HL-60 (cell line): ENCODE measurements around the gene UBR2.

ENCODE experiments used
- DNase-seq, 2 experiments: peaks; one replicate each; pipeline ENCODE4 v3.0.0-alpha.2; 2010 to 2020; ENCODE audit warnings: low read depth in 1 of 2, low spot score in 1 of 2
- H3K27ac ChIP-seq: fragments of 250-450 bp; sonication (Bioruptor Pico); replicated peaks from 2 replicates; pipeline ENCODE4 v1.5.1; 2020; ENCODE audit warnings: mild to moderate bottlenecking, moderate library complexity
- H3K27me3 ChIP-seq: fragments of 250-450 bp; sonication (Bioruptor Pico); 2 replicates; pipeline ENCODE4 v1.5.1; 2021; ENCODE audit warnings: mild to moderate bottlenecking, moderate library complexity; ENCODE audit not compliant: insufficient read depth, poor library complexity, severe bottlenecking
- H3K4me3 ChIP-seq: replicated peaks from 2 replicates; pipeline ENCODE4 v1.5.1; 2011; ENCODE audit warnings: mild to moderate bottlenecking, control low read depth, low read length; ENCODE audit not compliant: insufficient read depth
- GABPA ChIP-seq: IDR thresholded peaks from 2 replicates; pipeline ENCODE4 v1.6.1; 2012; ENCODE audit warnings: low read depth
- POLR2AphosphoS5 ChIP-seq: IDR thresholded peaks from 2 replicates; pipeline ENCODE4 v1.6.1; 2012; ENCODE audit warnings: low read depth
- SPI1 ChIP-seq: IDR thresholded peaks from 2 replicates; pipeline ENCODE4 v1.6.1; 2012; ENCODE audit warnings: low read depth, mild to moderate bottlenecking, borderline replicate concordance
- TF ChIP-seq, protein P1 (sequence below): IDR thresholded peaks from 2 replicates; pipeline ENCODE4 v1.6.1; 2012; ENCODE audit warnings: low read depth; ENCODE audit not compliant: insufficient replicate concordance
- TF ChIP-seq, protein P2 (sequence below): IDR thresholded peaks from one replicate; pipeline ENCODE4 v1.5.1; 2011; ENCODE audit warnings: low read length, control low read depth, inconsistent platforms; ENCODE audit not compliant: insufficient read depth

Gene UBR2

DNA sequence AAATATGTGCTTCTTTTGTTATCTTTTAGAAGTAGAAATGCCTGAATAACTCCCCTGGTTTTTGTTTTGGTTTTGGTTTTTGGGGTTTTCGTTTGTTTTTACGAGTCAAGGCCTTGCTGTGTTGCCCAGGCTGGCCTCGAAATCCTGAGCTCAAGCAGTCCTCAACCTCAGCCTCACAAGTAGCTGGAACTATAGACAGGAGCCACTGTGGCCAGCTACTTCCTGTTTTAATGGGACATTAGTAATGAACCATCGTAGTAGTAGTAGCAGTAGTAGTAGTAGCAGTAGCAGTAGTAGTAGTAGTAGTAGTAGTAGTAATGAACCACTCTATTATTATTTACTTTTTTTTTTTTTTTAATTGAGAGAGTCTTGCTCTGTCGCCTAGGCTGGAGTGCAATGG lies 66.0 kb downstream of the UBR2 start:
- Histone ChIP-seq H3K27ac (no peak overlapping the region), H3K27me3 (no peaks in the 10 kb centered on the region), H3K4me3 (no peak overlapping the region)
- DNase-seq = peak in 1 of 2 experiments; percentile 31
- TF ChIP-seq GABPA (no peak), POLR2AphosphoS5 (no peak), SPI1 (no peak)
- TF ChIP-seq, protein P1, sequence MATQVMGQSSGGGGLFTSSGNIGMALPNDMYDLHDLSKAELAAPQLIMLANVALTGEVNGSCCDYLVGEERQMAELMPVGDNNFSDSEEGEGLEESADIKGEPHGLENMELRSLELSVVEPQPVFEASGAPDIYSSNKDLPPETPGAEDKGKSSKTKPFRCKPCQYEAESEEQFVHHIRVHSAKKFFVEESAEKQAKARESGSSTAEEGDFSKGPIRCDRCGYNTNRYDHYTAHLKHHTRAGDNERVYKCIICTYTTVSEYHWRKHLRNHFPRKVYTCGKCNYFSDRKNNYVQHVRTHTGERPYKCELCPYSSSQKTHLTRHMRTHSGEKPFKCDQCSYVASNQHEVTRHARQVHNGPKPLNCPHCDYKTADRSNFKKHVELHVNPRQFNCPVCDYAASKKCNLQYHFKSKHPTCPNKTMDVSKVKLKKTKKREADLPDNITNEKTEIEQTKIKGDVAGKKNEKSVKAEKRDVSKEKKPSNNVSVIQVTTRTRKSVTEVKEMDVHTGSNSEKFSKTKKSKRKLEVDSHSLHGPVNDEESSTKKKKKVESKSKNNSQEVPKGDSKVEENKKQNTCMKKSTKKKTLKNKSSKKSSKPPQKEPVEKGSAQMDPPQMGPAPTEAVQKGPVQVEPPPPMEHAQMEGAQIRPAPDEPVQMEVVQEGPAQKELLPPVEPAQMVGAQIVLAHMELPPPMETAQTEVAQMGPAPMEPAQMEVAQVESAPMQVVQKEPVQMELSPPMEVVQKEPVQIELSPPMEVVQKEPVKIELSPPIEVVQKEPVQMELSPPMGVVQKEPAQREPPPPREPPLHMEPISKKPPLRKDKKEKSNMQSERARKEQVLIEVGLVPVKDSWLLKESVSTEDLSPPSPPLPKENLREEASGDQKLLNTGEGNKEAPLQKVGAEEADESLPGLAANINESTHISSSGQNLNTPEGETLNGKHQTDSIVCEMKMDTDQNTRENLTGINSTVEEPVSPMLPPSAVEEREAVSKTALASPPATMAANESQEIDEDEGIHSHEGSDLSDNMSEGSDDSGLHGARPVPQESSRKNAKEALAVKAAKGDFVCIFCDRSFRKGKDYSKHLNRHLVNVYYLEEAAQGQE = no peak
- TF ChIP-seq, protein P2, sequence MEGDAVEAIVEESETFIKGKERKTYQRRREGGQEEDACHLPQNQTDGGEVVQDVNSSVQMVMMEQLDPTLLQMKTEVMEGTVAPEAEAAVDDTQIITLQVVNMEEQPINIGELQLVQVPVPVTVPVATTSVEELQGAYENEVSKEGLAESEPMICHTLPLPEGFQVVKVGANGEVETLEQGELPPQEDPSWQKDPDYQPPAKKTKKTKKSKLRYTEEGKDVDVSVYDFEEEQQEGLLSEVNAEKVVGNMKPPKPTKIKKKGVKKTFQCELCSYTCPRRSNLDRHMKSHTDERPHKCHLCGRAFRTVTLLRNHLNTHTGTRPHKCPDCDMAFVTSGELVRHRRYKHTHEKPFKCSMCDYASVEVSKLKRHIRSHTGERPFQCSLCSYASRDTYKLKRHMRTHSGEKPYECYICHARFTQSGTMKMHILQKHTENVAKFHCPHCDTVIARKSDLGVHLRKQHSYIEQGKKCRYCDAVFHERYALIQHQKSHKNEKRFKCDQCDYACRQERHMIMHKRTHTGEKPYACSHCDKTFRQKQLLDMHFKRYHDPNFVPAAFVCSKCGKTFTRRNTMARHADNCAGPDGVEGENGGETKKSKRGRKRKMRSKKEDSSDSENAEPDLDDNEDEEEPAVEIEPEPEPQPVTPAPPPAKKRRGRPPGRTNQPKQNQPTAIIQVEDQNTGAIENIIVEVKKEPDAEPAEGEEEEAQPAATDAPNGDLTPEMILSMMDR = no peak

DNA sequence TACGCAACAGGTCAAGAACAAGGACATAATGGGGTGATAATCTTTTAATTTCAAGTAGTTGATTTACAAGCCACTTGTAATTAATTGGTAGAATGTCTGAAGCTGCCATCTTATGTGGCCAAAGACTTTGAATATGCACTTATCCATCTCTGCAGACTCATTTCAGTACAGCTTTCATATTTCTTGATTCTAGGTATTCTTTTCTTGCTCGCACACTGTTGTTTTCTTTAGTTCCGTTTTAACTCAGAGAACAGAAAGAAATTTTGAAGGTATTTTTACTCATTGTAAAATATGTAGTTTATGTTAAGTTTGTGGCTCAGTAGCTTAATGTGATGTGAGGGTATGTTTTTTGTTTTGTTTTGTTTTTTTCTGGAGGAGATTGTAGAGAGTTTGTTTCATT lies 73.9 kb downstream of the UBR2 start:
- peak overlapping the region; percentile 60 for H3K27ac ChIP-seq

DNA sequence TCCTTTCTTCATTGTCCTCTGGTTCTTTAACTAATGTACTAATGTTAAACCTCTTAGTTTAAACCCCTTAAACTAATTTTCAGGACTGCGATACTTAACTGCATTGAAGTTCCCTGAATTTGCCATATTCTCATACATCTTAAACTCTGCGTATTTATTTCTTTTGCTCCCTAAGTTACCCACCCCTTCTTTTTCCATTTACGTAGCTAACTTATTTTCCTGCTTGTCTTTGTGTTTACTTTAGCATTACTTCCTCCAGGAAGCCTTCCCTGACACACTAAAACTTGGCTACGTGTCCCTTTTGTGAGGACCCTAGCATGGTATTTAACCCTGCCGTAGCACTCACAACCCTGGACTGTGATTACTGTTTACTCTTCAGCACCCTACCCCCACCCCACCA lies 79.0 kb downstream of the UBR2 start:
- no peak for DNase-seq
- H3K27ac ChIP-seq = no peak overlapping the region

More for the DNA sequence above, 73.9 kb downstream of the UBR2 start:
- TF ChIP-seq, protein P1 = no peak
- TF ChIP-seq, protein P2 = no peak
- no peak for TF ChIP-seq SPI1
- no peak for TF ChIP-seq POLR2AphosphoS5
- TF ChIP-seq GABPA = no peak
- Histone ChIP-seq H3K4me3 (no peak overlapping the region), H3K27me3 (no peaks in the 10 kb centered on the region)
- no peak for DNase-seq

More for the DNA sequence above, 79.0 kb downstream of the UBR2 start:
- Histone ChIP-seq H3K27me3 (no peaks in the 10 kb centered on the region), H3K4me3 (no peak overlapping the region)
- TF ChIP-seq SPI1 (no peak), POLR2AphosphoS5 (no peak), GABPA (no peak)
- TF ChIP-seq, protein P2 = no peak
- TF ChIP-seq, protein P1 = no peak
